Lung (tissue), 12 donors: ENCODE results near the gene ADA. TPM values are rescaled to one million over a fixed set of nuclear protein-coding genes. Genes with fewer than 3 reads are reported as not detected.

Source experiments
- ATAC-seq: fragments of 200-7000 bp; cut with Tn5 transposase; one replicate; pipeline ENCODE4 v1.9.1; 2020; ENCODE audit warnings: moderate number of reproducible peaks; ENCODE audit not compliant: insufficient read depth, low FRiP score
- DNase-seq, 3 donors: peaks; one replicate each; pipeline ENCODE4 v3.0.0-alpha.2; 2013 to 2017
- H3K27ac ChIP-seq, 2 donors: one replicate each; pipeline ENCODE4 v1.5.1; 2013; ENCODE audit warnings: mild to moderate bottlenecking in 2 of 2, moderate library complexity in 2 of 2, control low read depth in 1 of 2, inconsistent platforms in 1 of 2, low read depth in 1 of 2, low read length in 1 of 2
- H3K27me3 ChIP-seq, 3 donors: one replicate each; pipeline ENCODE4 v1.5.1; 2013; ENCODE audit warnings: low read length in 2 of 3; ENCODE audit not compliant: control insufficient read depth in 3 of 3, insufficient read depth in 3 of 3
- H3K36me3 ChIP-seq, 4 donors: one replicate each; pipeline ENCODE4 v1.5.1; 2013; ENCODE audit warnings: low read length in 4 of 4, mild to moderate bottlenecking in 1 of 4, moderate library complexity in 1 of 4; ENCODE audit not compliant: control insufficient read depth in 4 of 4, insufficient read depth in 4 of 4
- H3K4me1 ChIP-seq, 5 donors: one replicate each; pipeline ENCODE4 v1.5.1; 2013; ENCODE audit warnings: low read length in 5 of 5, mild to moderate bottlenecking in 2 of 5, moderate library complexity in 1 of 5; ENCODE audit not compliant: control insufficient read depth in 5 of 5, insufficient read depth in 5 of 5
- H3K4me3 ChIP-seq: one replicate; pipeline ENCODE4 v1.5.1; 2013; ENCODE audit warnings: mild to moderate bottlenecking, control low read depth, moderate library complexity
- H3K9ac ChIP-seq, 2 donors: one replicate each; pipeline ENCODE4 v1.5.1; 2013; ENCODE audit warnings: low read length in 2 of 2, control low read depth in 1 of 2; ENCODE audit not compliant: insufficient read depth in 1 of 2
- H3K9me3 ChIP-seq, 4 donors: one replicate each; pipeline ENCODE4 v1.5.1; 2013; ENCODE audit warnings: low read length in 3 of 4, mild to moderate bottlenecking in 1 of 4, moderate library complexity in 1 of 4; ENCODE audit not compliant: control insufficient read depth in 4 of 4, insufficient read depth in 3 of 4
- WGBS, 2 donors: extraction: QIAGEN DNeasy Blood & Tissue Kit; methylation state at CpG; one replicate each; pipeline ENCODE4 v1.1.7; 2013; 5-methylcytosine and 5-hydroxymethylcytosine counted together
- polyA plus RNA-seq, 2 donors: library from polyadenylated mRNA; stranded (reverse); fragments of 200-250 nt; gene quantifications; one replicate each; pipeline ENCODE4 v1.2.1, GENCODE V29; 2013
- total RNA-seq, 2 donors: library from RNA; depleted of rRNA in 1 of 2; stranded (reverse); fragments of >200 nt in 1 of 2; gene quantifications; one replicate each; pipeline ENCODE4 v1.2.1, GENCODE V29; 2014 to 2021
- TF ChIP-seq, protein P1 (sequence below): IDR thresholded peaks from 2 replicates; pipeline ENCODE4 v1.5.1; 2012; ENCODE audit warnings: mild to moderate bottlenecking; ENCODE audit errors: control extremely low read depth, extremely low read depth
- donor health status: control.
- donor health status: control.
- donor health status: Bipolar disorder and iron deficiency.
- donor health status: healthy.
- donor health status: DM: yes; HTN: yes; CAD: no.

The ADA gene
- total and polyA plus RNA-seq, 4 donors: 4.2 to 55.2 (median 8.0) TPM

DNA sequence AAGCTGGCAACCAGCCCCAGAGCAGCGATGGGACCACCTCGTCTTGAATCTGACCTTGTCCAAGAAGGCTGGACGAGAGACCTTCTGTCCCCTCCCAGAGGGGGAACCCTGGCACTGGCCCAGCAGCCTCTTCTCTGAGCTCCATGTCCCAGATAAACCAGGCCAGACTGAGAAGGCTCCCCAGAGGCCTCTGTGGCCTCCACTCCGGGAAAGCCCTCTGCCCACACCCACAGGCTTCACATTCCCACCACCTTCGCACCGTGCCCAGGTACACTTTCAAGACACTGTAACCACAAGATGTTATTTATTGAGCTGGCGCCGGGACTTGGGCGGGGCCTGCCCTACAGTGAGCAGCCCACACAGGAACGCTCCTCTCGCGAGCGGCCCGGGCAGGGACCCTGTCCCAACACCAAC lies 33.2 kb downstream of the ADA start:
- H3K4me3 ChIP-seq: no peak overlapping the region
- peaks cover 0 to 17% (median 4%) of the 10 kb centered on the region in 5 donors for H3K4me1 ChIP-seq
- H3K27me3 ChIP-seq: no peaks in the 10 kb centered on the region
- H3K36me3 ChIP-seq: peaks cover 0 to 34% (median 25%) of the 10 kb centered on the region in 4 donors
- WGBS, 2 donors: 56 to 67% methylated on average over 14 of the region's 14 CpGs
- DNase-seq: no peak
- TF ChIP-seq, protein P1, sequence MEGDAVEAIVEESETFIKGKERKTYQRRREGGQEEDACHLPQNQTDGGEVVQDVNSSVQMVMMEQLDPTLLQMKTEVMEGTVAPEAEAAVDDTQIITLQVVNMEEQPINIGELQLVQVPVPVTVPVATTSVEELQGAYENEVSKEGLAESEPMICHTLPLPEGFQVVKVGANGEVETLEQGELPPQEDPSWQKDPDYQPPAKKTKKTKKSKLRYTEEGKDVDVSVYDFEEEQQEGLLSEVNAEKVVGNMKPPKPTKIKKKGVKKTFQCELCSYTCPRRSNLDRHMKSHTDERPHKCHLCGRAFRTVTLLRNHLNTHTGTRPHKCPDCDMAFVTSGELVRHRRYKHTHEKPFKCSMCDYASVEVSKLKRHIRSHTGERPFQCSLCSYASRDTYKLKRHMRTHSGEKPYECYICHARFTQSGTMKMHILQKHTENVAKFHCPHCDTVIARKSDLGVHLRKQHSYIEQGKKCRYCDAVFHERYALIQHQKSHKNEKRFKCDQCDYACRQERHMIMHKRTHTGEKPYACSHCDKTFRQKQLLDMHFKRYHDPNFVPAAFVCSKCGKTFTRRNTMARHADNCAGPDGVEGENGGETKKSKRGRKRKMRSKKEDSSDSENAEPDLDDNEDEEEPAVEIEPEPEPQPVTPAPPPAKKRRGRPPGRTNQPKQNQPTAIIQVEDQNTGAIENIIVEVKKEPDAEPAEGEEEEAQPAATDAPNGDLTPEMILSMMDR: no peak
- H3K9ac ChIP-seq: no peak overlapping the region
- peaks cover 0 to 4% (median 0%) of the 10 kb centered on the region in 4 donors for H3K9me3 ChIP-seq
- ATAC-seq: no peak
- H3K27ac ChIP-seq: no peak overlapping the region

GRCh38 chr20:44616604-44616964 lies 34.9 kb downstream of the ADA start:
- WGBS, 2 donors: 57 to 74% methylated on average over 14 of the region's 14 CpGs
- DNase-seq (no peak), ATAC-seq (no peak)

DNA sequence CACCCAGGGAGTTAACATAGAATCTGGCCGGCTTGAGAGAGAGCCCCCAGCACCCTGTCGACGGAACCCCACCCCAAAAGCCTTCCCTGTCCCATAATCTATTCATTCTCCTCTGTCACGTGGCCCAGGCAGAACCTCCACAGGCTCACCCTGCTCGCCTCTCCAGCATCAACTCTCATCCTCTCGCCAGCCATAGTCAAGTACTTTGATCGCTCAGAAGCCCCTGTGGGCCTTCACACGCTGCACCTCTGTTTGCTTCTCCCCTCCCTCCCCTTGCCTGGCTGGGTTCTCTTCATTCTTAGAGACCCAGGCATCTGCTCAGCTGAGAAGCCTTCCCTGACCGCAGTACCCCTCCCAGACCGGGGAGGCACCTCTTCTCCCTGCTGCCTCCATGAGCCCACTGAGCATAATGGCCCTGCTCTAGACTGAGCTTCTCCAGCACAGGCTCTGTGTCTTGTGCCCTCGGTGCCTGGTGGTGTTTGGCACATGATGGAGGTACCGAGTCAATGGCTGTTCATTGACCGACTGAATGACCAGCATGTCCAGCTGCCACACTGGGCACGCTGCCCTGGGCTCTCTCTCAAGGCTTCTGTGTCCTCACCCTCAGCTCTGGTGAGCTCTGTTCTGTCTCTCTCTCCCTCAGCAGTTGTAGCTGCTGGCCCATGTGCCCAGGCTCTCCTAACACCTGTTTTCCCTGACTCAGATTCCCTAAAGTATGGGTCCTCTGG lies 35.5 kb downstream of the ADA start:
- no peak overlapping the region for H3K9ac ChIP-seq
- DNase-seq (no peak), ATAC-seq (no peak)
- no peak overlapping the region for H3K4me3 ChIP-seq
- TF ChIP-seq, protein P1: no peak
- no peaks in the 10 kb centered on the region for H3K9me3 ChIP-seq
- H3K4me1 ChIP-seq: peaks cover 0 to 17% (median 4%) of the 10 kb centered on the region in 5 donors
- 90% methylated on average over 14 of the region's 14 CpGs for WGBS, 2 donors
- peak overlapping the region; percentile 18 to 69 for H3K27ac ChIP-seq
- H3K36me3 ChIP-seq: peaks cover 0 to 33% (median 23%) of the 10 kb centered on the region in 4 donors
- no peaks in the 10 kb centered on the region for H3K27me3 ChIP-seq

More at GRCh38 chr20:44616604-44616964, 34.9 kb downstream of the ADA start:
- Histone ChIP-seq H3K27ac (peak overlapping the region in 1 of 2 donors; percentile 69), H3K27me3 (no peaks in the 10 kb centered on the region), H3K4me1 (peaks cover 0 to 17% (median 4%) of the 10 kb centered on the region in 5 donors), H3K36me3 (peaks cover 0 to 35% (median 23%) of the 10 kb centered on the region in 4 donors), H3K4me3 (no peak overlapping the region), H3K9ac (no peak overlapping the region), H3K9me3 (no peaks in the 10 kb centered on the region)
- TF ChIP-seq, protein P1: no peak
